Limb (tissue), 2 donors: Measurements from ENCODE around the gene ANO7.

ENCODE experiments used
- DNase-seq, 2 donors: peaks; one replicate each; pipeline ENCODE4 v3.0.0-alpha.2; 2016; ENCODE audit errors: extremely low spot score in 2 of 2

The ANO7 gene

GRCh38 chr2:241242306-241242705, 53.8 kb downstream of the ANO7 start:
- no peak for DNase-seq

- no peak for DNase-seq
Measured at GRCh38 chr2:241244368-241244767, 55.9 kb downstream of the ANO7 start.

GRCh38 chr2:241248289-241248688, 59.8 kb downstream of the ANO7 start:
- DNase-seq = no peak

- no peak for DNase-seq
Measured at GRCh38 chr2:241248897-241249296, 60.4 kb downstream of the ANO7 start.

- no peak for DNase-seq
Measured at GRCh38 chr2:241249654-241250053, 61.2 kb downstream of the ANO7 start.

- no peak for DNase-seq
Measured at GRCh38 chr2:241252778-241253475, 64.5 kb downstream of the ANO7 start.

- DNase-seq = no peak
Measured at GRCh38 chr2:241254904-241255351, 66.5 kb downstream of the ANO7 start.

- DNase-seq = no peak
Measured at GRCh38 chr2:241255542-241256167, 67.2 kb downstream of the ANO7 start.

- DNase-seq = no peak
Measured at GRCh38 chr2:241256168-241256545, 67.7 kb downstream of the ANO7 start.

GRCh38 chr2:241257419-241258032, 69.0 kb downstream of the ANO7 start:
- DNase-seq = no peak

- no peak for DNase-seq
Measured at GRCh38 chr2:241258505-241259280, 70.2 kb downstream of the ANO7 start.

GRCh38 chr2:241260911-241261310, 72.4 kb downstream of the ANO7 start:
- DNase-seq = no peak

GRCh38 chr2:241261628-241262027, 73.2 kb downstream of the ANO7 start:
- DNase-seq = no peak

GRCh38 chr2:241263061-241263460, 74.6 kb downstream of the ANO7 start:
- no peak for DNase-seq

GRCh38 chr2:241265506-241265905, 77.0 kb downstream of the ANO7 start:
- DNase-seq = no peak

- DNase-seq = no peak
Measured at GRCh38 chr2:241267249-241268067, 79.0 kb downstream of the ANO7 start.

- no peak for DNase-seq
Measured at GRCh38 chr2:241268306-241268705, 79.8 kb downstream of the ANO7 start.

GRCh38 chr2:241268716-241269445, 80.4 kb downstream of the ANO7 start:
- DNase-seq = no peak

GRCh38 chr2:241269707-241270520, 81.4 kb downstream of the ANO7 start:
- no peak for DNase-seq

GRCh38 chr2:241270531-241270930, 82.1 kb downstream of the ANO7 start:
- DNase-seq = no peak
